PC-3 (cell line): ENCODE results near the gene KIF5A. TPM values are rescaled to one million over a fixed set of nuclear protein-coding genes. Genes with fewer than 3 reads are reported as not detected.

Source experiments
- ATAC-seq: fragments of 200-7000 bp; cut with Tn5 transposase; 2 replicates; pipeline ENCODE4 v1.9.1; 2020; ENCODE audit warnings: mild to moderate bottlenecking, moderate library complexity
- BruUV-seq: library from RNA; stranded (reverse); fragments of 400-500 nt; replicated peaks from 2 replicates; lab custom pipeline; 2021; lab: Mats Ljungman, UMichigan
- CTCF ChIA-PET: fragments of 300-600 bp; sonication (Branson Sonifier 250); formaldehyde crosslinking; loops from one replicate; lab custom pipeline; 2022; ENCODE audit warnings: antibody characterized with exemption; lab: Charles Lee
- POLR2A ChIA-PET: fragments of 300-600 bp; sonication (Branson Sonifier 250); formaldehyde crosslinking; loops from one replicate; lab custom pipeline; 2022; ENCODE audit warnings: antibody characterized with exemption; ENCODE audit not compliant: unreplicated experiment; lab: Charles Lee
- DNase-seq: peaks from one replicate; pipeline ENCODE4 v3.0.0-alpha.2; 2015
- H2AFZ ChIP-seq: fragments of 300-600 bp; sonication (generic); 2 replicates; pipeline ENCODE4 v1.6.0; 2016; ENCODE audit warnings: antibody characterized with exemption, low read length
- H3F3A ChIP-seq: fragments of 300-600 bp; sonication (generic); one replicate; pipeline ENCODE4 v1.6.0; 2017; ENCODE audit warnings: antibody characterized with exemption, low read length, control low read depth, mild to moderate bottlenecking; ENCODE audit not compliant: unreplicated experiment
- H3K27ac ChIP-seq: fragments of 300-600 bp; sonication (generic); 2 replicates; pipeline ENCODE4 v1.5.1; 2016; ENCODE audit warnings: mild to moderate bottlenecking, low read length
- H3K27me3 ChIP-seq: fragments of 300-600 bp; sonication (generic); 2 replicates; pipeline ENCODE4 v1.6.1; 2016; ENCODE audit warnings: low read length, mixed read lengths
- H3K36me3 ChIP-seq: fragments of 300-600 bp; sonication (generic); 2 replicates; pipeline ENCODE4 v1.6.1; 2016; ENCODE audit warnings: low read depth, mixed run types, low read length, mixed read lengths
- H3K4me1 ChIP-seq: fragments of 300-600 bp; sonication (generic); 2 replicates; pipeline ENCODE4 v1.5.1; 2016; ENCODE audit warnings: low read length; ENCODE audit not compliant: insufficient read depth
- H3K4me2 ChIP-seq: fragments of 300-600 bp; sonication (generic); 2 replicates; pipeline ENCODE4 v1.6.0; 2016; ENCODE audit warnings: low read length
- H3K4me3 ChIP-seq: fragments of 300-600 bp; sonication (generic); 2 replicates; pipeline ENCODE4 v1.5.1; 2016; ENCODE audit warnings: mild to moderate bottlenecking, low read length, mixed read lengths
- H3K79me2 ChIP-seq: fragments of 300-600 bp; sonication (generic); 2 replicates; pipeline ENCODE4 v1.6.1; 2017; ENCODE audit warnings: low read length, mixed read lengths
- H3K9ac ChIP-seq: fragments of 300-600 bp; sonication (generic); 2 replicates; pipeline ENCODE4 v1.6.0; 2016; ENCODE audit warnings: mild to moderate bottlenecking, low read length
- H3K9me2 ChIP-seq: fragments of 300-600 bp; sonication (generic); replicated peaks from 2 replicates; pipeline ENCODE4 v1.6.1; 2016; ENCODE audit warnings: mixed run types, low read length, mixed read lengths
- H3K9me3 ChIP-seq: fragments of 300-600 bp; sonication (generic); 2 replicates; pipeline ENCODE4 v1.6.1; 2016; ENCODE audit warnings: low read length, mixed read lengths
- H4K20me1 ChIP-seq: fragments of 300-600 bp; sonication (generic); 2 replicates; pipeline ENCODE4 v1.6.1; 2016; ENCODE audit warnings: low read length, mixed read lengths
- CTCF ChIP-seq: fragments of 300-600 bp; sonication (generic); conservative IDR thresholded peaks from 2 replicates; pipeline ENCODE4 v1.5.1; 2017; ENCODE audit warnings: antibody characterized with exemption, low read depth, mild to moderate bottlenecking, low read length
- EZH2 ChIP-seq: fragments of 300-600 bp; sonication (generic); IDR thresholded peaks from one replicate; pipeline ENCODE4 v1.6.1; 2017; ENCODE audit warnings: antibody characterized with exemption, mild to moderate bottlenecking, low read length; ENCODE audit not compliant: unreplicated experiment
- EZH2phosphoT487 ChIP-seq: fragments of 300-600 bp; sonication (generic); IDR thresholded peaks from 2 replicates; pipeline ENCODE4 v1.6.1; 2018; ENCODE audit warnings: mild to moderate bottlenecking, antibody characterized with exemption, low read length, borderline replicate concordance
- intact Hi-C: fragments of 100-400 bp; cut with micrococcal nuclease; formaldehyde crosslinking; loops from 2 replicates; pipeline ENCODE4 v1.9.0; 2023
- total RNA-seq: library from RNA; depleted of rRNA; stranded (reverse); fragments of >200 nt; gene quantifications from 2 replicates; pipeline ENCODE4 v1.2.3, GENCODE V29; 2014

Gene KIF5A
- total RNA-seq, 1 experiment from 2014 or later: not detected

GRCh38 chr12:57524814-57525614, 24.8 kb upstream of the KIF5A start:
- Histone ChIP-seq H3K9me3 (no peaks in the 10 kb centered on the region), H3K27me3 (no peaks in the 10 kb centered on the region), H3K4me2 (peak overlapping the region; percentile 87), H3K9me2 (no peaks in the 10 kb centered on the region), H3F3A (no peaks in the 10 kb centered on the region), H3K4me1 (peaks cover 32% of the 10 kb centered on the region), H3K4me3 (peak overlapping the region; percentile 71; the same call in 1 of the 2 replicates), H3K27ac (no peak overlapping the region), H4K20me1 (peaks cover 1% of the 10 kb centered on the region; the same call in 1 of the 2 replicates), H3K36me3 (peaks cover 27% of the 10 kb centered on the region), H2AFZ (no peak overlapping the region), H3K79me2 (peaks cover 27% of the 10 kb centered on the region), H3K9ac (no peak overlapping the region)
- ATAC-seq (no peak), DNase-seq (no peak)
- TF ChIP-seq EZH2 (no peak), EZH2phosphoT487 (no peak), CTCF (no peak)
- intact Hi-C loops: no loop called here
- CTCF ChIA-PET: interaction anchor here (1.0 kb wide), 1 partner anchor 202 kb away, joined by 3 read pairs; no protein-coding TSS in a partner anchor
- POLR2A ChIA-PET: interaction anchor here (0.8 kb wide), 1 partner anchor 219 kb away, joined by 5 read pairs; no protein-coding TSS in a partner anchor
- BruUV-seq: no TSS peak

DNA sequence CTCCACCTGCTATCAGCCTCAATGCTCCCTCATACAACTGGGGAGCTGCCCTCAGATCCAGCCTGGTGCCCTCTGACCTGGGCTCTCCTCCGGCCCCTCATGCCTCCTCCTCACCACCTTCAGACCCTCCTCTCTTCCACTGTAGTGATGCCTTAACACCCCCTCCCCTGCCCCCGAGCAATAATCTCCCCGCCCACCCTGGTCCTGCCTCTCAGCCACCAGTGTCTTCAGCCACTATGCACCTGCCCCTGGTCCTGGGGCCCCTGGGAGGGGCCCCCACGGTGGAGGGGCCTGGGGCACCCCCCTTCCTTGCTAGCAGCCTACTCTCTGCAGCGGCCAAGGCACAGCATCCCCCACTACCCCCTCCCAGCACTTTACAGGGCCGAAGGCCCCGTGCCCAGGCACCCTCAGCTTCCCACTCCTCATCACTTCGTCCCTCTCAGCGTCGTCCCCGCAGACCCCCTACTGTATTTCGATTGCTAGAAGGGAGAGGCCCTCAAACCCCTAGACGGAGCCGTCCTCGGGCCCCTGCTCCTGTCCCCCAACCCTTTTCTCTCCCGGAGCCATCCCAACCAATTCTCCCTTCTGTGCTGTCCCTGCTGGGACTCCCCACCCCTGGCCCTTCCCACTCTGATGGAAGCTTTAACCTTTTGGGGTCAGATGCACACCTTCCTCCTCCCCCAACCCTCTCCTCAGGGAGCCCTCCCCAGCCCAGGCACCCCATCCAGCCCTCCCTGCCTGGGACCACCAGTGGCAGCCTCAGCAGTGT, 24.0 kb upstream of the KIF5A start:
- no peaks in the 10 kb centered on the region for H3K9me3 ChIP-seq
- no peaks in the 10 kb centered on the region for H3K27me3 ChIP-seq
- no TSS peak for BruUV-seq
- H4K20me1 ChIP-seq: no peaks in the 10 kb centered on the region
- DNase-seq: no peak
- H3K9ac ChIP-seq: no peak overlapping the region
- H3K36me3 ChIP-seq: peaks cover 35% of the 10 kb centered on the region
- H3K79me2 ChIP-seq: peaks cover 24% of the 10 kb centered on the region
- CTCF ChIA-PET: no interaction called here
- no peaks in the 10 kb centered on the region for H3K9me2 ChIP-seq
- peaks cover 32% of the 10 kb centered on the region for H3K4me1 ChIP-seq
- no peak overlapping the region for H3K27ac ChIP-seq
- H3F3A ChIP-seq: no peaks in the 10 kb centered on the region
- intact Hi-C loops: no loop called here
- TF ChIP-seq CTCF (no peak), EZH2phosphoT487 (no peak), EZH2 (no peak)
- no peak for ATAC-seq
- no peak overlapping the region for H2AFZ ChIP-seq
- POLR2A ChIA-PET: no interaction called here
- H3K4me2 ChIP-seq: no peak overlapping the region
- no peak overlapping the region for H3K4me3 ChIP-seq
